GM18498 (cell line): ENCODE results near the gene EOLA1.
"Not testable (repeated sequence)": the region's sequence is repeated elsewhere in the genome, so short reads cannot be mapped to it uniquely, and the experiment has no call there.

Experiments
- ATAC-seq: cut with Tn5 transposase; IDR thresholded peaks from one replicate; pipeline ENCODE4 v1.9.1; 2021; ENCODE audit warnings: mild to moderate bottlenecking, moderate library complexity; ENCODE audit not compliant: unreplicated experiment

EOLA1 gene

GRCh38 chrX:149595214-149595613, 54.4 kb downstream of the EOLA1 start, which contains the start of gene HSFX2:
Gene HSFX2 (minus strand): TSS chrX:149595314. CDS start chrX:149594700, 614 bp downstream.
- not testable (repeated sequence) for ATAC-seq

- not testable (repeated sequence) for ATAC-seq
Measured at GRCh38 chrX:149595943-149596342, 55.1 kb downstream of the EOLA1 start.
